Ascending aorta (tissue), 2 donors: ENCODE data around the gene CDC14A. TPM values are rescaled to one million over a fixed set of nuclear protein-coding genes. Genes with fewer than 3 reads are reported as not detected.

Experiments
- DNase-seq, 2 donors: peaks; one replicate each; pipeline ENCODE4 v3.0.0-alpha.2; 2019; ENCODE audit warnings: low spot score in 2 of 2
- H3K27ac ChIP-seq, 2 donors: fragments of 200-600 bp; sonication (generic); one replicate each; pipeline ENCODE4 v1.5.1; 2016 to 2017; ENCODE audit warnings: mild to moderate bottlenecking in 1 of 2
- H3K27me3 ChIP-seq: fragments of 200-600 bp; sonication (generic); one replicate; pipeline ENCODE4 v1.5.1; 2017
- H3K36me3 ChIP-seq, 2 donors: fragments of 200-600 bp; sonication (generic); one replicate each; pipeline ENCODE4 v1.5.1; 2016
- H3K4me1 ChIP-seq, 2 donors: fragments of 200-600 bp; sonication (generic); one replicate each; pipeline ENCODE4 v1.5.1; 2016 to 2017; ENCODE audit warnings: mild to moderate bottlenecking in 1 of 2
- H3K4me3 ChIP-seq, 2 donors: fragments of 200-600 bp; sonication (generic); one replicate each; pipeline ENCODE4 v1.5.1; 2016 to 2017; ENCODE audit warnings: mild to moderate bottlenecking in 1 of 2
- H3K9me3 ChIP-seq, 2 donors: fragments of 200-600 bp; sonication (generic); one replicate each; pipeline ENCODE4 v1.5.1; 2016
- CTCF ChIP-seq, 3 experiments: fragments of 200-600 bp in 2 of 3; fragments of 450-650 bp in 1 of 3; sonication (generic) in 2 of 3; IDR thresholded peaks; one replicate each; pipeline ENCODE4 v1.5.1; 2016 to 2019; ENCODE audit warnings: antibody characterized with exemption in 3 of 3, mild to moderate bottlenecking in 1 of 3, moderate library complexity in 1 of 3
- intact Hi-C: fragments of 100-400 bp; cut with DNase I; formaldehyde crosslinking; loops from one replicate; pipeline ENCODE4 v1.15.1; 2023
- total RNA-seq: library from RNA; depleted of rRNA; stranded (reverse); fragments of >200 nt; gene quantifications from one replicate; pipeline ENCODE4 v1.1.0, GENCODE V29; 2016

The CDC14A gene
- total RNA-seq, 1 donor from 2014 or later, result 2.0 TPM

- intact Hi-C loops, result no loop called here
- no peaks in the 10 kb centered on the region for H3K36me3 ChIP-seq
- no peak overlapping the region for H3K27ac ChIP-seq
- TF ChIP-seq CTCF (IDR thresholded peaks at IDR 0.05), result no peak
- no peak overlapping the region for H3K4me3 ChIP-seq
- no peak for DNase-seq
- no peaks in the 10 kb centered on the region for H3K9me3 ChIP-seq
- H3K4me1 ChIP-seq, result no peaks in the 10 kb centered on the region
- no peaks in the 10 kb centered on the region for H3K27me3 ChIP-seq
Measured at GRCh38 chr1:100423832-100424337, 71.6 kb downstream of the CDC14A start.

GRCh38 chr1:100428160-100428559 lies 75.9 kb downstream of the CDC14A start:
- TF ChIP-seq CTCF (IDR thresholded peaks at IDR 0.05), result no peak
- no peaks in the 10 kb centered on the region for H3K27me3 ChIP-seq
- no peak overlapping the region for H3K4me3 ChIP-seq
- intact Hi-C loops, result no loop called here
- H3K36me3 ChIP-seq, result no peaks in the 10 kb centered on the region
- H3K9me3 ChIP-seq, result no peaks in the 10 kb centered on the region
- no peak overlapping the region for H3K27ac ChIP-seq
- no peak for DNase-seq
- H3K4me1 ChIP-seq, result no peaks in the 10 kb centered on the region

- Histone ChIP-seq H3K4me3 (no peak overlapping the region), H3K27ac (no peak overlapping the region), H3K36me3 (no peaks in the 10 kb centered on the region), H3K27me3 (no peaks in the 10 kb centered on the region), H3K9me3 (no peaks in the 10 kb centered on the region), H3K4me1 (no peaks in the 10 kb centered on the region)
- no peak for TF ChIP-seq CTCF (IDR thresholded peaks at IDR 0.05)
- DNase-seq, result no peak
- intact Hi-C loops, result no loop called here
Measured at GRCh38 chr1:100430325-100430756, 78.0 kb downstream of the CDC14A start.

- DNase-seq, result no peak
- H3K27ac ChIP-seq, result no peak overlapping the region
- H3K36me3 ChIP-seq, result no peaks in the 10 kb centered on the region
- no peak for TF ChIP-seq CTCF (IDR thresholded peaks at IDR 0.05)
- H3K9me3 ChIP-seq, result no peaks in the 10 kb centered on the region
- no peaks in the 10 kb centered on the region for H3K4me1 ChIP-seq
- H3K27me3 ChIP-seq, result no peaks in the 10 kb centered on the region
- intact Hi-C loops, result no loop called here
- no peak overlapping the region for H3K4me3 ChIP-seq
Measured at GRCh38 chr1:100431954-100432353, 79.6 kb downstream of the CDC14A start.

- no peak for TF ChIP-seq CTCF (IDR thresholded peaks at IDR 0.05)
- Histone ChIP-seq H3K4me1 (no peaks in the 10 kb centered on the region), H3K27ac (no peak overlapping the region), H3K4me3 (no peak overlapping the region), H3K27me3 (no peaks in the 10 kb centered on the region), H3K36me3 (no peaks in the 10 kb centered on the region), H3K9me3 (no peaks in the 10 kb centered on the region)
- intact Hi-C loops, result no loop called here
- no peak for DNase-seq
Measured at GRCh38 chr1:100433563-100433962, 81.3 kb downstream of the CDC14A start.

- Histone ChIP-seq H3K27me3 (no peaks in the 10 kb centered on the region), H3K36me3 (no peaks in the 10 kb centered on the region), H3K9me3 (no peaks in the 10 kb centered on the region), H3K4me3 (no peak overlapping the region), H3K27ac (no peak overlapping the region), H3K4me1 (no peaks in the 10 kb centered on the region)
- DNase-seq, result no peak
- no peak for TF ChIP-seq CTCF (IDR thresholded peaks at IDR 0.05)
- intact Hi-C loops, result no loop called here
Measured at GRCh38 chr1:100434831-100435230, 82.5 kb downstream of the CDC14A start.
